Stimulated activated CD4-positive, alpha-beta T cell treated with anti-CD3 and anti-CD28 coated beads, Interleukin-15, amount 100 ng/mL, for 24 hours (primary cell): Measurements from ENCODE around the gene CHMP2B.
A peak's percentile ranks its signal among the peaks of the same experiment; 100 is the strongest.
"Not testable (repeated sequence)": the region's sequence is repeated elsewhere in the genome, so short reads cannot be mapped to it uniquely, and the experiment has no call there.

Experiments
- DNase-seq: peaks from one replicate; pipeline ENCODE4 v3.0.0-alpha.2; 2020

The CHMP2B gene

DNA sequence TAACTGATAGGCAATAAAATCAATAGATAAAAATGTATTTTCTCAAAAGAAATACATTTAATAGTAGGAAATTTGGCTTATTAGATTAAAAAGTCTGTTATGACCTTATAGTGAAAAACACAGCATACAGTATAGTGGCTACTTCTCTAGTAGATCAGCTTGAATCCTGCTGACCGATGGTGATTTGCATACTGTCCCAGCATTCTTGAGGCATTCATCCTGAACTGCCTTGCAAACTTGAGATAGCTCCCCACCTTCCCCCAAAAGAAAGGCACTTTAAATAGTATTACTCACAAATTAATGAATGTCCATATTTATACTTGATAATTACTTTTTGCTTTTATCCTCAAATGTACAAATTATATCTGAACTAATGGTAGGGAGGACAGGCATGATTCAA is 6.7 kb downstream of the CHMP2B start:
- no peak for DNase-seq

- no peak for DNase-seq
These were observed 9.0 kb downstream of the CHMP2B start for GRCh38 chr3:87236093-87236492.

- DNase-seq = no peak
These were observed 19.7 kb downstream of the CHMP2B start for GRCh38 chr3:87246662-87247429.

DNA sequence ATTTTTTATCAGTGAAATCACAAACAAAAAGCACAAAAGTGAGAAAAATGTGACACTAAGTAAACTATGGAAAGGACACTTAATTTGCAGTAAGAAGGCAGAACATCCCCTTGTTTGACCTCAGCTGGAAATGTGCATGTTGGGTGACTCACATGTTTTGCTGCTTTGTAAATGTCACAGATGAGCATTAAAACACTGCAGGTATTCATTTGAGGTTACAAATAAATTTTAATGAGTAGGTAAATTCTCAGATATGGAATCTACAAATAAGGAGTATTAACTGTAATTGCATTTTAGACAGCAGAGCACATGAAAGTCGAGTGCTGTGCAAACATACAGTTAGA is 20.3 kb downstream of the CHMP2B start:
- DNase-seq = no peak

DNA sequence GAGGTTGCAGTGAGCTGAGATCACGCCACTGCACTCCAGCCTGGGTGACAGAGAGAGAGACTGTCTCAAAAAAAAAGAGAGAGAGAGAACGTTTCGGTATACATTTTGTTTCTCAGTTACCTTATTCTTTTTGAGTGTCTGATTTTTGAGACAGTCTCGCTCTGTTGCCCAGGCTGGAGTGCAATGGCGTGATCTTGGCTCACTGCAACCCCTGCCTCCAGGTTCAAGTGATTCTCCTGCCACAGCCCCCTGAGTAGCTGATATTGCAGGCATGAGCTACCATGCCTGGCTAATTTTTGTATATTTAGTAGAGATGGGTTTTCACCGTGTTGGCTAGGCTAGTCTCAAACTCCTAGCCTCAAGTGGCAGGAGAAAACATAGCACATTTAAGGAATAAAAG is 21.1 kb downstream of the CHMP2B start:
- not testable (repeated sequence) for DNase-seq

- no peak for DNase-seq
These were observed 21.7 kb downstream of the CHMP2B start for GRCh38 chr3:87248831-87249230.

DNA sequence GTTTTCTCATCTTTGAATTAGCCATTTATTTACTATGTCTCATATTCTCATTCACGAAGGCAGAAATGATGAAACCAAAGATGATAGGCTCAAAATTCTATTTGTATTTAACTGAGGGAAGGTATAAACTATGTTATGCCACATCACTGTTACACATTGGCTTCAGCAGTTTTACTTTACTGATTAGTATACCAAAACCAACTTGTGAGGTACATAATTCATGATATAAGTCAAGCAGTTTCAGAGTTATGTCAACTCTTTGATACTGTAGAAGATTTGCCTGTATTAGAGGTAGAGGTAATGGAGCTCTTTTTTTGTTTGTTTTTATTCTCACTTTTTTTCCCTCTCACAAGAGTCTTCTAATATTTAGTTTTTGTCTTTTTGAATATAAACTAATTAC is 22.9 kb downstream of the CHMP2B start:
- no peak for DNase-seq

GRCh38 chr3:87260270-87260669 is 33.2 kb downstream of the CHMP2B start:
- DNase-seq = peak; percentile 61

GRCh38 chr3:87261925-87262324 is 34.8 kb downstream of the CHMP2B start:
- no peak for DNase-seq

- no peak for DNase-seq
These were observed 41.0 kb downstream of the CHMP2B start for GRCh38 chr3:87267953-87268645.

- no peak for DNase-seq
These were observed 41.6 kb downstream of the CHMP2B start for GRCh38 chr3:87268646-87269211.

DNA sequence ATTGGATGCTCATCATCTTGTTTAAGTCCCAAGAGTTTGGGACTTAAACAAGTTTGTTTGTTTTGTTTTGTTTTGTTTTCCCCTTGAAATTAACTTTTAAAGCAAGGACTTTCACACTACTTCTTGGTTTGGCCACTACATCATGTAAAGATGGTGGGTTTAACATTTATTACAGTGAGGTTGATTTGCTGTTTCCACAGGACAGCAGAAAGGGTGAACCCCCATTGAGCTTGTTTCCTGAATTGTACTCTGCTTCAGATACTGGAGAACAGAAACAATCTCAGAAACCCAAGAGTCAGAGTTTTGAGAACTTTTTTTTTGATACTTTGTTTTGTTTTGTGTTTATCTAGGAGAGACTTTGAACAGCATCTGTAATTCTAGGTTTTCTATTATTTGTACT is 42.6 kb downstream of the CHMP2B start:
- no peak for DNase-seq

- DNase-seq = no peak
These were observed 44.0 kb downstream of the CHMP2B start for GRCh38 chr3:87270908-87271700.

- DNase-seq = no peak
These were observed 45.7 kb downstream of the CHMP2B start for GRCh38 chr3:87272718-87273341.

DNA sequence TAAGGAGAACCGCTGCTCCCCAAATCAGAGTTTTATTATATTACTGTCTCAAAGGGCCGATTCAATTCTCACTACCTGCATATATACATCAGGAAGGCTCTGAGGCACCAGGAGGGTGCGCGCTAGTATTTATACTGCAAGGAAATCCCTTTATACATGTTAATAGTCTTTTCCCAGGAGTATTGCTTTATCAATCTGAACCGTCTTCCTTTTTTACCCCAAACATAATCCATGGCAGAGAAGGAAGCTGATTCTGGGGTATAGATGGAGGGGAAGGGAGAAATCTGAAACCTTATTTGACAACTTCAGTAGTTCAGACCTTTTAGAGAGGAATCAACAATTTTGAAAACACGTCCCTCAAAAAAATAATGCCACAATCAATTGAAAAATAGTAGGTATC is 49.4 kb downstream of the CHMP2B start, which contains the start of gene POU1F1:
Gene POU1F1 (minus strand): TSS at position 101 of the 400 bp plus-strand sequence. CDS start 122 bp downstream, outside the sequence.
- DNase-seq = no peak

DNA sequence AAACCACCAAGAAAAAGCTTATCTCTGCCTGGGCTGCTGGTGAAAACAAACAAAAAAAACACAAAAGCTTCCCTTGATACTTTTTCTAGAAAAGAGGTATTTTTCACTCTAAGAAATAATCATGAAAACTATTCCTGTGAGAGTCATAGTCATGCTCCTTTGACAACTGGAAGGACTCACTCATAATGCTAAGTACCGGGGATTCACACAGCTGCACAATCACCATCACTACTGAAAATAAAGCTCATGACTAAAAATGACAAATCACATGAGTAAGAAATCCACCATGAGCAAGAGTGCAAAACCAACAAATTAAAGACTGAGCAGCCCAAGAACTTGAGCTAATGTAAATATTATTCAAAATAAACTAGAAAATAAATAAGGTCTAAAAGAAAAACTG is 59.9 kb downstream of the CHMP2B start:
- no peak for DNase-seq

DNA sequence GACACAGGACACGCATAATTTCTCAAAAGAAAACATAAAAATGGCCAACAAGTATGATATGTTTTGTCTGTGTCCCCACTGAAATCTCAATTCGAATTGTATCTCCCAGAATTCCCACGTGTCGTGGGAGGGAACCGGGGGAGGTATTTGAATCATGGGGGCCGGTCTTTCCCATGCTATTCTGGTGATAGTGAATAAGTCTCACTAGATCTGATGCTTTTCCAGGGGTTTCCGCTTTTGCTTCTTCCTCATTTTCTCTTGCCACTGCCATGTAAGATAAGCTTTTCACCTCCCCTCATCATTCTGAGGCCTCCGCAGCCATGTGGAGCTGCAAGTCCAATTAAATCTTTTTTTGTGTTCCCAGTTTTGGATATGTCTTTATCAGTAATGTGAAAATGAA is 61.3 kb downstream of the CHMP2B start:
- no peak for DNase-seq

GRCh38 chr3:87298111-87298718 is 71.1 kb downstream of the CHMP2B start:
- no peak for DNase-seq

GRCh38 chr3:87305031-87305430 is 77.9 kb downstream of the CHMP2B start:
- not testable (repeated sequence) for DNase-seq
